ENCODE data around the gene RPS18. TPM values are rescaled to one million over a fixed set of nuclear protein-coding genes. Genes with fewer than 3 reads are reported as not detected.

Gene RPS18
- total RNA-seq, 1 experiment from 2014 or later = 3,216 TPM

GRCh38 chr6:33247977-33248642, 23.8 kb upstream of the RPS18 start:
- TF ChIP-seq, protein P1, sequence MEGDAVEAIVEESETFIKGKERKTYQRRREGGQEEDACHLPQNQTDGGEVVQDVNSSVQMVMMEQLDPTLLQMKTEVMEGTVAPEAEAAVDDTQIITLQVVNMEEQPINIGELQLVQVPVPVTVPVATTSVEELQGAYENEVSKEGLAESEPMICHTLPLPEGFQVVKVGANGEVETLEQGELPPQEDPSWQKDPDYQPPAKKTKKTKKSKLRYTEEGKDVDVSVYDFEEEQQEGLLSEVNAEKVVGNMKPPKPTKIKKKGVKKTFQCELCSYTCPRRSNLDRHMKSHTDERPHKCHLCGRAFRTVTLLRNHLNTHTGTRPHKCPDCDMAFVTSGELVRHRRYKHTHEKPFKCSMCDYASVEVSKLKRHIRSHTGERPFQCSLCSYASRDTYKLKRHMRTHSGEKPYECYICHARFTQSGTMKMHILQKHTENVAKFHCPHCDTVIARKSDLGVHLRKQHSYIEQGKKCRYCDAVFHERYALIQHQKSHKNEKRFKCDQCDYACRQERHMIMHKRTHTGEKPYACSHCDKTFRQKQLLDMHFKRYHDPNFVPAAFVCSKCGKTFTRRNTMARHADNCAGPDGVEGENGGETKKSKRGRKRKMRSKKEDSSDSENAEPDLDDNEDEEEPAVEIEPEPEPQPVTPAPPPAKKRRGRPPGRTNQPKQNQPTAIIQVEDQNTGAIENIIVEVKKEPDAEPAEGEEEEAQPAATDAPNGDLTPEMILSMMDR (conservative IDR thresholded peaks at IDR 0.05) = peak; percentile 91
- H3K27me3 ChIP-seq (ENCODE audit: insufficient read depth, low read length) = no peaks in the 10 kb centered on the region; the same call in 1 of the 2 replicates

More at GRCh38 chr6:33247977-33248642, 23.8 kb upstream of the RPS18 start:
- Histone ChIP-seq H4K8ac (replicated peaks; ENCODE audit: insufficient read length, low read depth, low read length) (no peak overlapping the region), H3K79me1 (ENCODE audit: insufficient read depth, low read depth, low read length, poor library complexity, severe bottlenecking) (no peaks in the 10 kb centered on the region), H3K4ac (ENCODE audit: low read depth, low read length) (no peak overlapping the region), H2BK15ac (ENCODE audit: low read depth, low read length) (no peak overlapping the region), H3K23me2 (ENCODE audit: insufficient read length, low read depth, low read length, poor library complexity, severe bottlenecking) (peaks cover 17% of the 10 kb centered on the region), H2BK12ac (ENCODE audit: insufficient read length, low read depth, low read length) (no peak overlapping the region), H3K9ac (ENCODE audit: extremely low read depth, insufficient read length, low read length) (peak overlapping the region; percentile 56), H2BK120ac (ENCODE audit: low read depth, low read length, poor library complexity, severe bottlenecking) (no peak overlapping the region), H3K56ac (ENCODE audit: insufficient read length, low read depth, low read length) (no peak overlapping the region), H3K14ac (ENCODE audit: insufficient read depth, low read length) (no peak overlapping the region), H4K20me1 (ENCODE audit: control insufficient read depth, insufficient read depth, insufficient read length) (no peaks in the 10 kb centered on the region), H2BK20ac (ENCODE audit: low read depth, low read length, poor library complexity, severe bottlenecking) (no peak overlapping the region), H3K9me3 (ENCODE audit: control insufficient read depth, low read depth, low read length) (no peaks in the 10 kb centered on the region), H2BK5ac (ENCODE audit: insufficient read length, low read length) (no peak overlapping the region), H4K5ac (ENCODE audit: insufficient read length, low read depth, low read length) (no peak overlapping the region), H2AFZ (ENCODE audit: low read length) (peak overlapping the region; percentile 66), H3K4me2 (ENCODE audit: insufficient read depth, insufficient read length, low read length) (peak overlapping the region; percentile 77), H3K23ac (ENCODE audit: insufficient read length, low read depth, low read length) (no peak overlapping the region), H4K91ac (ENCODE audit: insufficient read length, low read depth, low read length) (no peak overlapping the region), H2AK5ac (ENCODE audit: insufficient read length, low read length) (no peak overlapping the region), H3K4me1 (ENCODE audit: insufficient read depth, low read length) (no peaks in the 10 kb centered on the region; the same call in 1 of the 2 replicates), H3K18ac (ENCODE audit: insufficient read length, low read depth, low read length) (no peak overlapping the region), H3T11ph (ENCODE audit: low read length) (no peak overlapping the region), H3K27ac (ENCODE audit: insufficient read length, low read depth, low read length) (no peak overlapping the region), H3K79me2 (ENCODE audit: insufficient read depth, low read length) (no peaks in the 10 kb centered on the region)
- Mint-ChIP-seq H3K27ac (peak overlapping the region in 1 of 3 experiments; percentile 40; a peak in 1 of 7 replicates), H3K4me1 (peaks cover 20 to 22% of the 10 kb centered on the region in 2 experiments), H3K36me3 (ENCODE audit: insufficient read depth in 1 of 3, low read depth in 3 of 3) (peaks cover 8 to 24% (median 20%) of the 10 kb centered on the region in 3 experiments; a peak in 6 of 7 replicates), H3K9me3 (no peaks in the 10 kb centered on the region; a peak in 1 of 5 replicates), H3K4me3 (peak overlapping the region; percentile 64 to 83), H3K27me3 (ENCODE audit: low read depth) (peaks cover 46% of the 10 kb centered on the region)
- peak; percentile 90 for DNase-seq
- WGBS (ENCODE audit: extremely low coverage, insufficient read length, low lambda C conversion rate) = no CpG with 5 or more reads among the region's 28 CpGs

Data from H9 (cell line).